Measurements from ENCODE around the gene PLPPR4. TPM values are rescaled to one million over a fixed set of nuclear protein-coding genes. Genes with fewer than 3 reads are reported as not detected.

Gene PLPPR4
- total RNA-seq, 1 experiment from 2014 or later = 0.90 TPM

DNA sequence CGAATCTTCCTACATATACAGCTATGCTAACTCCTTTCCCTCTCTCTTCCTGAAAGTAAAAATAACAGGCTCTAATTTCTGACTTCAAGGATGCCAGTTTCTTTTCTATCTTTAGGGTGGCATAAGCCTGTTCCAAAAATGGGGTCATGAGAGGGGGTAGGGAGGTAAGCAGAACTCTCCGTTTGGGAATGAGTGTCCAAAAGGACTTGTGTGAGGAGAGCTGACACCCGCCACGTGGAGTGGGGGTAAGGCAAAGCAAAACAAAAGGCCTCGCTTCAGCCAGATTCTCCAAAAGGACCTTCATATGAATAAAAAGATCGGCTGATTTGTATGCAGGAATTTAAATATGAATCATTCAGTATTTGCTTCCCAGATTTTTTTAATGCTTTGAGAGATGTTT lies 28.6 kb downstream of the PLPPR4 start:
- H3K27me3 ChIP-seq (ENCODE audit: control insufficient read depth, insufficient read depth, low read length) = no peaks in the 10 kb centered on the region
- no peak overlapping the region for H3K4me3 ChIP-seq (ENCODE audit: insufficient read depth, low read depth, low read length)
- no peak for DNase-seq
- H3K36me3 ChIP-seq (replicated peaks; ENCODE audit: control insufficient read depth, insufficient read depth, low read length) = no peaks in the 10 kb centered on the region

DNA sequence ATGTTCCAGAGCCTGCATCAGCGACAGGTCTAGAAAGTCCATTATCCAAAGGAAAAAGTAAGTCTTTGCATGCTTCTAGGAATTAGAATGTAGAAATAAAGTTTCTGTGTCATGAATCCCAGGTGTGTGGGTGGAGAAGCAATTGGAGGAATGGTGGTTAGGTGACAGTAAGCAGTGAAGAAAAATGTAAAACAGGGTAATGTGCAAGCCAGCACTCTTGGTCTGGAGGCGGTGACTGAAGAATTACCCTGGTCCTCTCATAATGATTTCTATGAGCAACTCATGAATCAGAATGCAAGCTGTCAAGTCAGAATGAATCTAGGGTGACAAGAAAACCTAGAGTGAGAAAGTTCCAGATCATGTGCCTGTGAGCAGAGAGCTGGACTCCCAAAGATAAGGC lies 33.6 kb downstream of the PLPPR4 start:
- Histone ChIP-seq H3K27me3 (ENCODE audit: control insufficient read depth, insufficient read depth, low read length) (no peaks in the 10 kb centered on the region), H3K36me3 (replicated peaks; ENCODE audit: control insufficient read depth, insufficient read depth, low read length) (no peaks in the 10 kb centered on the region), H3K4me3 (ENCODE audit: insufficient read depth, low read depth, low read length) (no peak overlapping the region)
- no peak for DNase-seq

DNA sequence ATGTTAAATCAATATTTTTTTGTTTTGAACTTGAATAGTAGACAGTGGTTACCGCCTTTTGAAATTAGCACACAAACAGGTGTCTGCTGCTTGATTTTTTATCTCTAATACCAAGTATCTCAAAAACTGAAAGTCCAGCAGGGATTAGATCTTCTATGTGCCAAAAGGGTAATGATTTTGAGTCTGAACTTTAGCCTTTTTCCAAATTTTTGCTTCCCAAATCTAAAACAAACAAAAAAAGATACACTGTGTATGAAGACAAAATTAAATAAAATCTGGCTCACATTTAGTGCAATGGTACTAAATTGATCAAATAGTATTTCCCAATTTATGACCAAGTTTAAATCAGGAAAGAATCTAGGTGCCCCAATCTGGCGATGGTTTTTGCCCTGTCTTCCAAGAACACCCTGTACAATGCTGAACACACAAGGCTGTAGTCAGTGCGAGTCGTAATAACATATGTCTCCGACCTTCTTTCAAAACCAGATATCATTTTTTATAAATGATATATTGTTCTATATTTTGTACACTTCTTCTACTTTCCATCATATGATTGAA lies 40.5 kb downstream of the PLPPR4 start:
- Histone ChIP-seq H3K27me3 (ENCODE audit: control insufficient read depth, insufficient read depth, low read length) (no peaks in the 10 kb centered on the region), H3K4me3 (ENCODE audit: insufficient read depth, low read depth, low read length) (no peak overlapping the region), H3K36me3 (replicated peaks; ENCODE audit: control insufficient read depth, insufficient read depth, low read length) (no peaks in the 10 kb centered on the region)
- no peak for DNase-seq

DNA sequence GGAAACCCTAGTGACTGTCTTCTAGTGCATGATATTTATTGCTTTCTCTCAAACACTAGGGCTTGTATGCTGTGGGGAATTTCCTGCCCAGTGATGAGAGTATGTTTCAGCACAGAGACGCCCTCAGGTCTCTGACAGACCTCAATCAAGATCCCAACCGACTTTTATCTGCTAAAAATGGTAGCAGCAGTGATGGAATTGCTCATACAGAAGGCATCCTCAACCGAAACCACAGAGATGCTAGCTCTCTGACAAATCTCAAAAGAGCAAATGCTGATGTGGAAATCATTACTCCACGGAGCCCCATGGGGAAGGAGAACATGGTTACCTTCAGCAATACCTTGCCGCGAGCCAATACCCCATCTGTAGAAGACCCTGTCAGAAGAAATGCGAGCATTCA lies 41.3 kb downstream of the PLPPR4 start:
- no peak overlapping the region for H3K4me3 ChIP-seq (ENCODE audit: insufficient read depth, low read depth, low read length)
- no peak for DNase-seq

DNA sequence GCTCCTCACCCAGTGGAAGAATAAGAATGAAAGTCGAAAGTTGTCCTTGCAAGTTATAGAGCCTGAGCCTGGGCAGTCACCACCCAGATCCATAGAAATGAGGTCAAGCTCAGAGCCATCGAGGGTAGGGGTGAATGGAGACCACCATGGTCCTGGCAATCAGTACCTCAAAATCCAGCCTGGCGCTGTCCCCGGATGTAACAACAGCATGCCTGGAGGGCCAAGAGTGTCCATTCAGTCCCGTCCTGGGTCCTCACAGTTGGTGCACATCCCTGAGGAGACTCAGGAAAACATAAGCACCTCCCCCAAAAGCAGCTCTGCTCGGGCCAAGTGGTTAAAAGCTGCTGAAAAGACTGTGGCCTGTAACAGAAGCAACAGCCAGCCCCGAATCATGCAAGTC lies 41.8 kb downstream of the PLPPR4 start:
- H3K36me3 ChIP-seq (replicated peaks; ENCODE audit: control insufficient read depth, insufficient read depth, low read length) = no peaks in the 10 kb centered on the region
- H3K27me3 ChIP-seq (ENCODE audit: control insufficient read depth, insufficient read depth, low read length) = no peaks in the 10 kb centered on the region
- DNase-seq = no peak
- no peak overlapping the region for H3K4me3 ChIP-seq (ENCODE audit: insufficient read depth, low read depth, low read length)

More for the DNA sequence above, 41.3 kb downstream of the PLPPR4 start:
- no peaks in the 10 kb centered on the region for H3K36me3 ChIP-seq (replicated peaks; ENCODE audit: control insufficient read depth, insufficient read depth, low read length)
- no peaks in the 10 kb centered on the region for H3K27me3 ChIP-seq (ENCODE audit: control insufficient read depth, insufficient read depth, low read length)

DNA sequence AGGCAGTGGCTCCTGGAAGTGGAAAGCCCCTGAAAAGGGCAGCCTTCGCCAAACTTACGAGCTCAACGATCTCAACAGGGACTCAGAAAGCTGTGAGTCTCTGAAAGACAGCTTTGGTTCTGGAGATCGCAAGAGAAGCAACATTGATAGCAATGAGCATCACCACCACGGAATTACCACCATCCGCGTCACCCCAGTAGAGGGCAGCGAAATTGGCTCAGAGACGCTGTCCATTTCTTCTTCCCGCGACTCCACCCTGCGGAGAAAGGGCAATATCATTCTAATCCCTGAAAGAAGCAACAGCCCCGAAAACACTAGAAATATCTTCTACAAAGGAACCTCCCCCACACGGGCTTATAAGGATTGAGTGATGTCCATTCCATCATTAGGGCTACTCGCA lies 42.4 kb downstream of the PLPPR4 start:
- H3K36me3 ChIP-seq (replicated peaks; ENCODE audit: control insufficient read depth, insufficient read depth, low read length) = no peaks in the 10 kb centered on the region
- DNase-seq = peak; percentile 2
- H3K27me3 ChIP-seq (ENCODE audit: control insufficient read depth, insufficient read depth, low read length) = no peaks in the 10 kb centered on the region
- no peak overlapping the region for H3K4me3 ChIP-seq (ENCODE audit: insufficient read depth, low read depth, low read length)

DNA sequence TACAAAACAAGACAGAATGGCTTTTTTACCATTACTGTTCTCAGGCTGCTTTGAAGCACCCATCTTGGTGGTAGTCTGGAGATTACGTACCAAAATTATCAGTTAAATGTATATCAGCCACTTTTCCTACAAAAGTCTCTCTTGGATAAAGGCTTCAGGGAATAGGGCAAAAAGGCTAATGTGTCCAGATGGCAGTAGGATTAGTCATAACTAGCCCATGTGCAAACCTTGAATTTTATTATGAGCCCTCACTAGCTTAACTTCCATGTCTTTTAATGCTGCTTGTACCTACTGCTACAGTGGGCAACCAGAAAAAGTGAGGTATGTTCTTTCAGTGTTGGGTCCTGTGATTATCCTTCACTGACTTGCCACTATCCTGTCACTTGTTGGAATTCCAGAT lies 51.0 kb downstream of the PLPPR4 start:
- H3K27me3 ChIP-seq (ENCODE audit: control insufficient read depth, insufficient read depth, low read length) = no peaks in the 10 kb centered on the region
- no peaks in the 10 kb centered on the region for H3K36me3 ChIP-seq (replicated peaks; ENCODE audit: control insufficient read depth, insufficient read depth, low read length)
- no peak overlapping the region for H3K4me3 ChIP-seq (ENCODE audit: insufficient read depth, low read depth, low read length)
- no peak for DNase-seq

DNA sequence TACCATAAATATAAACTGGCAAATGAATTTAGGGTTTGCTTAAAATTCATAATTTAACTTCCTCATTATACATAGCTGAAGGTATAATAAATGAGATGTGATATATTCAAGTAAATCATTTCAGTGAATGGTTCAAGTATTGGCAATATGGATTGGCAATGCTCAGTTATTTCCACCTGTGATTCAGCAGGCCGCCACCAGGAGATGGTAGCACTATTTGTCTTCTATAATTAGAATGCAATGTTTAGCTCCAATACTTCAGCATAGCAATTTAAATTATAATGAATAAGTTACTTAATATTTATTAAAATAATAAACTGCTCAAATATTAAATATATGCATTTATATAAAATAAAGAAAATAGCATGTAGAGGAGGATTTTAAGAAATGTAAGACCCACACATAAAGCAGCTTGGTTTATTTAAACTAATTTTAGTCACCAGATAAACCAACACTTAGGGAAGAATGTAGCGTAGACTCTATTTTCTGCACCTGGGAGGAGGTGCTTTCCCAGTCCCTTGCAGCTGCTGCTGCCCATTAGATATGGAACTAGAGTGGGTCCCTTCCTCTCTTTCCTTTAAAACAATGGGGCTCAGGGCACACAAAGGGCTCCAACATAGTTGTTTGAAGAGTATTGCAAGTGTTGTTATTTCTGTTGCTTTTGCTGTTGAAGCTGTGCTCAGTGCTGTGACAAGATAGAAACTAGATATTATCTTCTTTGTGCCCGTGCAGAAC lies 62.1 kb downstream of the PLPPR4 start:
- no peaks in the 10 kb centered on the region for H3K36me3 ChIP-seq (replicated peaks; ENCODE audit: control insufficient read depth, insufficient read depth, low read length)
- DNase-seq = no peak
- no peaks in the 10 kb centered on the region for H3K27me3 ChIP-seq (ENCODE audit: control insufficient read depth, insufficient read depth, low read length)
- H3K4me3 ChIP-seq (ENCODE audit: insufficient read depth, low read depth, low read length) = no peak overlapping the region

DNA sequence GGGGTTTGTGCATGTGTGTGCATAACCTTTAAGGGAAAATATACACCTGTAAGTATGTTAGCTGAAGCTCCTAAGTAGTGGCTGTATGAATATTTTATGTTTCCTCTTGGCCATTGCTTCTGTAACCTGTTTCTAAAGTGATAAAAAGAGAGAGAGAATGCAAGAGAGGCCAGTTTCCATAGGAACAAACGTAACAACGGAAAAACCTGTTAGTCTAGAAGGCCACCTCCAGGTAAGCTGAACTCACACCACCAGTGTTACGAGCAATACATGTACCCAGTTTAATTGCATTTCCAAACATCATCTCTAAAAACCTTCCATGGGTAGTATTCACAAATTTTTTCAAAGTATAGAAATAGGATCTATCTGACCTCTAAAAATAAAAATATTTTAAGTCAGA lies 63.1 kb downstream of the PLPPR4 start:
- no peaks in the 10 kb centered on the region for H3K36me3 ChIP-seq (replicated peaks; ENCODE audit: control insufficient read depth, insufficient read depth, low read length)
- H3K27me3 ChIP-seq (ENCODE audit: control insufficient read depth, insufficient read depth, low read length) = no peaks in the 10 kb centered on the region
- no peak overlapping the region for H3K4me3 ChIP-seq (ENCODE audit: insufficient read depth, low read depth, low read length)
- peak; percentile 3 for DNase-seq

DNA sequence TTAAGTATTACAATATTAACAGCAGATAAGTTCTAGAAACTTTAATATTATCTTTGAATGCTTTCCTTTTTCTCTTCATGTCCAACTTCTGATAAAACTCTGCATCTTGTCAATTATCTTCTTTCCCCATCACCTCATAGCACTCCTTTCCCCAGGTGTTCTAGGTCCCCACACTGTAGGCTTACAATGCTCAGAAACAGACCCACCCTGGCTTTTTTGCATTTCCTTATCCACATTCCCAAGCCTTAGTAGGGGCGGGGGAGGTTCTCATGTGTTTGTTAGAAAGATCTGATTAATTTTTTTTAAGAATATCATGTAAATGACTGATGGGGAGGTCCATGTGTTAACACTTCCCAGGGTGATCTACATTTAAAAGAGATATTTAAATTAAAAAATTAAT lies 63.9 kb downstream of the PLPPR4 start:
- Histone ChIP-seq H3K36me3 (replicated peaks; ENCODE audit: control insufficient read depth, insufficient read depth, low read length) (no peaks in the 10 kb centered on the region), H3K27me3 (ENCODE audit: control insufficient read depth, insufficient read depth, low read length) (no peaks in the 10 kb centered on the region), H3K4me3 (ENCODE audit: insufficient read depth, low read depth, low read length) (no peak overlapping the region)
- DNase-seq = peak; percentile 10

DNA sequence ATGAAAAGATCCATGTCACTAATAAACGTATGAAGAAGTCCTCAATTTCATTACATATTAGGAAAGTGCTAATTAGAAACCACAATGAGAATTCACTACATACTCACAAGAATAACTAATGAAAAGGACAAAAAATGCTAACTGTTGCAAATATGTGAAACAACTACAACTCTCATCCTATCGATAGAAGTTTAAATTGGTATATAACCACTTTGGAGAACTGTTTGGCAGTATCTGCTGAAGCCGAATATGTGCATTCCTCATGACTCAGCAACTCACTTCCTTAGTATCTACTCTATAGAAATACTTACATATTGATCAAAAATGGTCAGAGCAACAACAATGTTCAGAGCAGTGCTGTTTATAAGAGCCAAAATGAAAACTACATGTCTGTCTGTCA lies 66.8 kb downstream of the PLPPR4 start:
- H3K27me3 ChIP-seq (ENCODE audit: control insufficient read depth, insufficient read depth, low read length) = no peaks in the 10 kb centered on the region
- H3K36me3 ChIP-seq (replicated peaks; ENCODE audit: control insufficient read depth, insufficient read depth, low read length) = no peaks in the 10 kb centered on the region
- DNase-seq = no peak
- no peak overlapping the region for H3K4me3 ChIP-seq (ENCODE audit: insufficient read depth, low read depth, low read length)

DNA sequence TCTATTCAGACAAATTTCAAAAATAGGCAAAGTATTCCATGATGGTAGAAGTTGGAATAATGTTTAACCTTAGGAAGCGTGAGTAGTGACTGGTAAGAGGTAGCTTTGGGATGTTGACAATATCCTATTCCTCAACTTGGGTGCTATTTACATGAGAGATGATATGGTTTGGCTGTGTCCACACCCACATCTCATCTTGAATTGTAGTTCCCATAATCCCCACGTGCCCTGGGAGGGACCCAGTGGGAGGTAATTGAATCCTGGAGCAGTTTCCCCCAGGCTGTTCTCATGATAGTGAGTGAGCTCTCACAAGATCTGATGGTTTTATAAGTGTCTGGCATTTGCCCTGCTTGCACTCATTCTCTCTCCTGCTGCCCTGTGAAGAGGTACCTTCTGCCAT lies 67.3 kb downstream of the PLPPR4 start:
- no peak overlapping the region for H3K4me3 ChIP-seq (ENCODE audit: insufficient read depth, low read depth, low read length)
- DNase-seq = no peak
- no peaks in the 10 kb centered on the region for H3K27me3 ChIP-seq (ENCODE audit: control insufficient read depth, insufficient read depth, low read length)
- H3K36me3 ChIP-seq (replicated peaks; ENCODE audit: control insufficient read depth, insufficient read depth, low read length) = no peaks in the 10 kb centered on the region

DNA sequence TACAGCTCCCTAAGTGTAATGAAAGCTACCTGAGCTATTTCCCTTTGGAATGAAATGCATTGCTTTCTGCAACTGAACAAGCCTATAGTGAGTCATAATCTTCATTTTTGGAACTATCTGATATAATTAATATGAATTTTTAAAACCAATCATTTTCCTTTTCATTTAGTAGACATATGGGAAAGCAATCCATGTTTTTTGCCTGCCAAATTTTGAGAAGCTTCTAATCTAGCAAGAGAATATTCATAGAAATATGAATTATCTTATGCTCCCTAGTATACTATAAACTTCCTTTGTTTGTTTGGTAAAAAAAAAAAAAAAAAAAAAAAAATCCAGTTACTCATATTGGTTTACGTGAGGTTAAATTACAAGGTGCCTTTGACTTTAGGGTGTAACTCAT lies 68.3 kb downstream of the PLPPR4 start:
- no peak for DNase-seq
- no peak overlapping the region for H3K4me3 ChIP-seq (ENCODE audit: insufficient read depth, low read depth, low read length)

DNA sequence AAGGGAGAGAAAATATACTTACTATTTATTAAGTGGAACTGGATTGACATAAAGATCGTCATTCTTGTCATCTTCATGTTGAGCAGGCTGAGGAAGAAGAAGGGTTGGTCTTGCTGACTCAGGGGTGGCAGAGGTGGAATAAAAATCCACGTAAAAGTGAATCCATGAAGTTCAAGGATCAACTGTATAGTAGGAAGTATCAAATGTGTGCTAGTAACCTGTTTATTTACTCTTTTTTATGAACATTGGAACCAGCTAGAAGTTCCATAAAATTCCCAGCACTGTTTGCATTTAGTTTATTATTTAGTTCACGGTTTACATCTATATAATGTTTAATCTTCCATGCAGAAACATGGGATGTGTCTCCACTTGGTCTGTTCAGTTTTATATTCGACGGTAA lies 70.7 kb downstream of the PLPPR4 start:
- no peak overlapping the region for H3K4me3 ChIP-seq (ENCODE audit: insufficient read depth, low read depth, low read length)
- H3K27me3 ChIP-seq (ENCODE audit: control insufficient read depth, insufficient read depth, low read length) = no peaks in the 10 kb centered on the region
- no peak for DNase-seq

More for the DNA sequence above, 68.3 kb downstream of the PLPPR4 start:
- no peaks in the 10 kb centered on the region for H3K27me3 ChIP-seq (ENCODE audit: control insufficient read depth, insufficient read depth, low read length)
- H3K36me3 ChIP-seq (replicated peaks; ENCODE audit: control insufficient read depth, insufficient read depth, low read length) = no peaks in the 10 kb centered on the region

DNA sequence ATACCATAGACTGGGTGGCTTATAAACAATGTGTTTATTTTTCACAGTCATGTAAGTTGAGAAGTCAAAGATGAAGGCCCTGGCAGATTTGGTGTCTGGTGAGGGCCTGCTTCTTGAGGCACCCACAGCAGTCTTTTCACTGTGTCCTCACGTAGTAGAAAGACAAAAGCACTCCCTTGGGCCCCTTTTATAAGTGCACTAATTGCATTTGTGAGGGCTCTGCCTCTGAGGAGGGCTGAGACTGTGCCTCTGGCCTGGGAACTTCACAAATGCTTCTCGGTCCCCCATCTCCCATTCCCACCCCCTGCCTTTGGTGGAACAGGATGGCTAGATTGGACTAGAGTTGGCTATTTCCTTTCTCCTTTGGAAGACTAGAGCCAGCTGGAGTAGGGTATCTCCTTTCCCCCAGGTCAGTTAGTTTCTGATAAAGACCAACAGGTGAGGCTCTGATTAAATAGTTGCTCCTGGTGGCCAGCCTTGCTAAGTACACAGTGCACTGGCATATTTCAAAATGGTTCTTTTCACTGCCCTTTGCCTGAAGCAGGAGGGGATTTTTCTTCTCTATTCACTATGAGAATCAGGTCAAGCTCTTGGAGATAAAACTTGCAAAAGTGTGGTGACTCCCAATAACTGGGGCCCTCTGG lies 82.9 kb downstream of the PLPPR4 start:
- no peak overlapping the region for H3K4me3 ChIP-seq (ENCODE audit: insufficient read depth, low read depth, low read length)
- no peaks in the 10 kb centered on the region for H3K36me3 ChIP-seq (replicated peaks; ENCODE audit: control insufficient read depth, insufficient read depth, low read length)
- DNase-seq = no peak
- H3K27me3 ChIP-seq (ENCODE audit: control insufficient read depth, insufficient read depth, low read length) = no peaks in the 10 kb centered on the region

More for the DNA sequence above, 70.7 kb downstream of the PLPPR4 start:
- no peaks in the 10 kb centered on the region for H3K36me3 ChIP-seq (replicated peaks; ENCODE audit: control insufficient read depth, insufficient read depth, low read length)
